Pancreas (tissue), 10 donors: Measurements from ENCODE around the gene CFAP299. TPM values are rescaled to one million over a fixed set of nuclear protein-coding genes. Genes with fewer than 3 reads are reported as not detected.
"Not testable (repeated sequence)": the region's sequence is repeated elsewhere in the genome, so short reads cannot be mapped to it uniquely, and the experiment has no call there.

ENCODE experiments used
- ATAC-seq, 4 donors: fragments of 200-7000 bp; cut with Tn5 transposase; one replicate each; pipeline versions ENCODE4 v1.8.0 to v1.9.1; 2020; ENCODE audit warnings: mild to moderate bottlenecking in 4 of 4, moderate library complexity in 4 of 4
- DNase-seq, 6 donors: peaks; one replicate each; pipeline ENCODE4 v3.0.0-alpha.2; 2020
- FAIRE-seq: peaks from 2 replicates; lab custom pipeline; 2012; peaks lifted over from hg19 to GRCh38; lab: Jason Lieb, UNC
- H3K27ac ChIP-seq, 4 donors: fragments of 200-600 bp; sonication (generic); 1 replicate in 3 of 4; 2 replicates in 1 of 4; pipeline versions ENCODE4 v1.5.0 to v1.8.0; 2020
- H3K27me3 ChIP-seq, 4 donors: fragments of 200-600 bp; one replicate each; pipeline ENCODE4 v1.8.0; 2021
- H3K36me3 ChIP-seq, 3 donors: fragments of 200-600 bp; sonication (generic) in 1 of 3; one replicate each; pipeline versions ENCODE4 v1.5.0 to v1.8.0; 2020 to 2021
- H3K4me1 ChIP-seq, 3 donors: fragments of 200-600 bp; one replicate each; pipeline ENCODE4 v1.8.0; 2021
- H3K4me3 ChIP-seq, 4 donors: fragments of 200-600 bp; sonication (generic) in 2 of 4; one replicate each; pipeline versions ENCODE4 v1.5.0 to v1.8.0; 2020 to 2021
- H3K9me3 ChIP-seq, 4 donors: fragments of 200-600 bp; one replicate each; pipeline ENCODE4 v1.8.0; 2021
- CTCF ChIP-seq, 4 donors: fragments of 200-600 bp; sonication (generic) in 3 of 4; IDR thresholded peaks; one replicate each; pipeline versions ENCODE4 v1.5.0 to v1.8.0; 2021; ENCODE audit warnings: antibody characterized with exemption in 4 of 4
- whole genome bisulfite sequencing, 2 donors: extraction: QIAGEN DNeasy Blood & Tissue Kit; methylation state at CpG; one replicate each; pipeline ENCODE4 v1.1.7; 2013; 5-methylcytosine and 5-hydroxymethylcytosine counted together
- intact Hi-C, 3 donors: fragments of 100-400 bp; cut with DNase I; formaldehyde crosslinking; loops; one replicate each; pipeline versions ENCODE4 v1.11.1 to v1.14.2; 2022
- polyA plus RNA-seq, 2 donors: library from polyadenylated mRNA; stranded (reverse); fragments of 200-250 nt; gene quantifications; one replicate each; pipeline ENCODE4 v1.2.3, GENCODE V29; 2013
- total RNA-seq, 6 donors: library from RNA; stranded (reverse); fragmentation: NEBNext Ultra II Directional in 4 of 6; extraction: Animal tissue kit (Norgen Biotek cat#: 25700) in 4 of 6; gene quantifications; one replicate each; pipeline versions ENCODE4 v1.2.1 to v1.2.4, GENCODE V29; 2021 to 2023
- donor health status: healthy with polysubstance abuse.
- donor health status: DM: no; HTN: no; CAD: no; lungs with moderate emphysema.
- donor health status: DM: no; HTN: no; CAD: no.
- donor health status: control.
- donor health status: control.
- donor health status: Bipolar disorder and iron deficiency.
- donor health status: DM: yes; HTN: yes; CAD: no.
- donor health status: DM: no; HTN: no; CAD: no.
- donor health status: DM: no; HTN: no; CAD: no.
- donor health status: DM: yes; HTN: yes; CAD: no.

CFAP299 gene
- total and polyA plus RNA-seq, 8 donors, result 0.14 TPM; not detected in 7

GRCh38 chr4:80740375-80740774 is 404.8 kb downstream of the CFAP299 start:
- intact Hi-C loops, result no loop called here
- DNase-seq, result no peak
- no peaks in the 10 kb centered on the region for H3K9me3 ChIP-seq
- FAIRE-seq, result no peak
- no peak for TF ChIP-seq CTCF (IDR thresholded peaks at IDR 0.05)
- WGBS, 2 donors, result 36 to 51% methylated on average over 2 of the region's 2 CpGs
- no peaks in the 10 kb centered on the region for H3K36me3 ChIP-seq
- no peaks in the 10 kb centered on the region for H3K4me1 ChIP-seq
- ATAC-seq, result no peak
- no peak overlapping the region for H3K27ac ChIP-seq
- no peak overlapping the region for H3K4me3 ChIP-seq
- no peaks in the 10 kb centered on the region for H3K27me3 ChIP-seq

GRCh38 chr4:80749558-80749957 is 414.0 kb downstream of the CFAP299 start:
- H3K36me3 ChIP-seq, intact Hi-C loops, H3K9me3 ChIP-seq, DNase-seq, ATAC-seq, FAIRE-seq, H3K4me1 ChIP-seq, H3K27ac ChIP-seq, H3K4me3 ChIP-seq, H3K27me3 ChIP-seq: not testable (repeated sequence)
- WGBS, 2 donors, result 68 to 78% methylated on average over 6 of the region's 6 CpGs

GRCh38 chr4:80751200-80751599 is 415.7 kb downstream of the CFAP299 start:
- H3K36me3 ChIP-seq, result no peaks in the 10 kb centered on the region
- no peak for TF ChIP-seq CTCF (IDR thresholded peaks at IDR 0.05)
- H3K4me1 ChIP-seq, result no peaks in the 10 kb centered on the region
- DNase-seq (no peak), ATAC-seq (no peak), FAIRE-seq (no peak)
- no peak overlapping the region for H3K4me3 ChIP-seq
- intact Hi-C loops, result no loop called here
- H3K9me3 ChIP-seq, result no peaks in the 10 kb centered on the region
- H3K27ac ChIP-seq, result no peak overlapping the region
- H3K27me3 ChIP-seq, result no peaks in the 10 kb centered on the region

- Histone ChIP-seq H3K4me1 (no peaks in the 10 kb centered on the region), H3K4me3 (no peak overlapping the region), H3K27ac (no peak overlapping the region), H3K9me3 (no peaks in the 10 kb centered on the region), H3K27me3 (no peaks in the 10 kb centered on the region), H3K36me3 (no peaks in the 10 kb centered on the region)
- ATAC-seq (no peak), DNase-seq (no peak), FAIRE-seq (no peak)
- intact Hi-C loops, result no loop called here
- 61 to 69% methylated on average over 2 of the region's 2 CpGs for WGBS, 2 donors
- no peak for TF ChIP-seq CTCF (IDR thresholded peaks at IDR 0.05)
Observed at GRCh38 chr4:80767944-80768343, 432.4 kb downstream of the CFAP299 start.

GRCh38 chr4:80776168-80776567 is 440.6 kb downstream of the CFAP299 start:
- intact Hi-C loops, result no loop called here
- WGBS, 2 donors, result 50 to 56% methylated on average over 5 of the region's 5 CpGs

More at GRCh38 chr4:80776168-80776567, 440.6 kb downstream of the CFAP299 start:
- no peak for TF ChIP-seq CTCF (IDR thresholded peaks at IDR 0.05)
- no peak for ATAC-seq
- Histone ChIP-seq H3K4me3 (no peak overlapping the region), H3K27ac (no peak overlapping the region), H3K9me3 (no peaks in the 10 kb centered on the region), H3K4me1 (no peaks in the 10 kb centered on the region), H3K36me3 (no peaks in the 10 kb centered on the region), H3K27me3 (no peaks in the 10 kb centered on the region)
- no peak for FAIRE-seq
- no peak for DNase-seq
